ENCODE data around the gene FANCG.
A peak's percentile ranks its signal among the peaks of the same experiment; 100 is the strongest.

The FANCG gene

DNA sequence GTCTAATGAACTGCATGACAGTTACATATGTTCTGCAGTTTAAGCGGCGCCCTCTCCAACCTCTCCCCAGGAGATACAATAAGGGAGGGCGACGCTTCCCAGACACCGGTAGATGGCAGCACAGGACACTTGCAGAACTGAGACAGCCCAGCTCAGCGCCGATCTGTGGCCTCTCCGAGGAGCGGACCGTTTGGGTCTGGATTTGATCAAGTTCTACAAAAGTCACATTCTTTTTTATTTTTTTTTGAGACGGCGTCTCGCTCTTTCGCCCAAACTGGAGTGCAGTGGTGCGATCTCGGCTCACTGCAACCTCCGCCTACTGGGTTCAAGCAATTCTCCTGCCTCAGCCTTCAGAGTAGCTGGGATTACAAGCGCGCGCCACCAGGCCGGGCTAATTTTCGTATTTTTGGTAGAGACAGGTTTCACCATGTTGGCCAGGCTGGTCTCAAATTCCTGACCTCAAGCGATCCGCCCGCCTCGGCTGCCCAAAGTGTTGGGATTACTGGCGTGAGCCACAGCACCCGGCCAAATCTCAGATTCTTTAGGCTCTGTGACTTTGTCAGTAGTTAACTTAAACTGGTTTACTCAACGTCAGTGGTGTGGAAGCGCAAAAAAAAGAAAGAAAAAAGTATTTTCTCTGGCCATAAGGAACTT, 37.3 kb upstream of the FANCG start (continued):
- no peak for TF ChIP-seq ZBTB10 (tag by site-specific recombination; IDR thresholded peaks at IDR 0.05)
- TF ChIP-seq ZNF280C (tag by site-specific recombination; IDR thresholded peaks at IDR 0.05): no peak
- TF ChIP-seq ZNF555 (tag by site-specific recombination; conservative IDR thresholded peaks at IDR 0.05): no peak
- TF ChIP-seq ZNF518A (tag by site-specific recombination; conservative IDR thresholded peaks at IDR 0.05; ENCODE audit: low read depth): no peak
- no peak for TF ChIP-seq YY1 (tag by site-specific recombination; IDR thresholded peaks at IDR 0.05)
- no peak for TF ChIP-seq GLI4 (tag by site-specific recombination; IDR thresholded peaks at IDR 0.05)
- TF ChIP-seq ZNF561 (tag by site-specific recombination; IDR thresholded peaks at IDR 0.05; ENCODE audit: borderline replicate concordance): no peak
- TF ChIP-seq ZNF645 (tag by site-specific recombination; IDR thresholded peaks at IDR 0.05): no peak
- TF ChIP-seq REST (tag by site-specific recombination; IDR thresholded peaks at IDR 0.05): no peak
- no peak for TF ChIP-seq HOXC10 (CRISPR knock-in tag; IDR thresholded peaks at IDR 0.05)
- no peak for TF ChIP-seq ZNF664 (tag by site-specific recombination; IDR thresholded peaks at IDR 0.05)
- no peak for TF ChIP-seq ZNF169 (tag by site-specific recombination; IDR thresholded peaks at IDR 0.05)
- TF ChIP-seq ZSCAN23 (tag by site-specific recombination; IDR thresholded peaks at IDR 0.05): no peak
- TF ChIP-seq ZNF654 (tag by site-specific recombination; IDR thresholded peaks at IDR 0.05; ENCODE audit: low read depth): peak; percentile 91
- no peak for TF ChIP-seq ZNF677 (tag by site-specific recombination; IDR thresholded peaks at IDR 0.05)
- no peak for TF ChIP-seq ZNF37A (tag by site-specific recombination; IDR thresholded peaks at IDR 0.05)
- no peak for TF ChIP-seq SALL2 (tag by site-specific recombination; IDR thresholded peaks at IDR 0.05; ENCODE audit: borderline replicate concordance)
- peak; percentile 25; the same call in 1 of the 2 replicates for TF ChIP-seq GLIS1 (tag by site-specific recombination; IDR thresholded peaks at IDR 0.05)
- no peak for TF ChIP-seq EGR2 (tag by site-specific recombination; IDR thresholded peaks at IDR 0.05; ENCODE audit: low read depth)
- TF ChIP-seq OSR2 (tag by site-specific recombination; IDR thresholded peaks at IDR 0.05): no peak
- no peak for TF ChIP-seq ZNF529 (tag by site-specific recombination; IDR thresholded peaks at IDR 0.05; ENCODE audit: insufficient replicate concordance)
- TF ChIP-seq ZNF18 (tag by site-specific recombination; IDR thresholded peaks at IDR 0.05): no peak
- no peak for TF ChIP-seq PRDM1 (tag by site-specific recombination; IDR thresholded peaks at IDR 0.05)
- TF ChIP-seq ZNF626 (tag by site-specific recombination; IDR thresholded peaks at IDR 0.05): no peak

All from HEK293 (cell line).